ENCODE measurements around the gene YWHAB.

- TF ChIP-seq CTCF (conservative IDR thresholded peaks at IDR 0.05; ENCODE audit: low read depth, low read length) (no peak), EZH2phosphoT487 (IDR thresholded peaks at IDR 0.05; ENCODE audit: borderline replicate concordance, low read length) (no peak), EZH2 (IDR thresholded peaks at IDR 0.05; ENCODE audit: low read length, unreplicated experiment) (no peak)
Observed at GRCh38 chr20:44887466-44887865, 2.0 kb downstream of the YWHAB start.
